Upper lobe of right lung (tissue), 1 donor: Measurements from ENCODE around the gene CCNL2. TPM values are rescaled to one million over a fixed set of nuclear protein-coding genes. Genes with fewer than 3 reads are reported as not detected.
A peak's percentile ranks its signal among the peaks of the same experiment; 100 is the strongest.
"Not testable (repeated sequence)": the region's sequence is repeated elsewhere in the genome, so short reads cannot be mapped to it uniquely, and the experiment has no call there.

Source experiments
- ATAC-seq: fragments of 200-7000 bp; cut with Tn5 transposase; one replicate; pipeline ENCODE4 v1.9.1; 2020; ENCODE audit warnings: mild to moderate bottlenecking, moderate library complexity
- DNase-seq: peaks from one replicate; pipeline ENCODE4 v3.0.0-alpha.2; 2020
- H3K27ac ChIP-seq: fragments of 200-600 bp; one replicate; pipeline ENCODE4 v1.8.0; 2022
- H3K27me3 ChIP-seq: fragments of 200-600 bp; one replicate; pipeline ENCODE4 v1.8.0; 2022; ENCODE audit warnings: mild to moderate bottlenecking
- H3K36me3 ChIP-seq: fragments of 200-600 bp; one replicate; pipeline ENCODE4 v1.8.0; 2022
- H3K4me1 ChIP-seq: fragments of 200-600 bp; one replicate; pipeline ENCODE4 v1.8.0; 2022
- H3K4me3 ChIP-seq: fragments of 200-600 bp; one replicate; pipeline ENCODE4 v1.8.0; 2022; ENCODE audit warnings: mild to moderate bottlenecking
- H3K9me3 ChIP-seq: fragments of 200-600 bp; one replicate; pipeline ENCODE4 v1.8.0; 2022
- intact Hi-C: fragments of 100-400 bp; cut with DNase I; formaldehyde crosslinking; loops from one replicate; pipeline ENCODE4 v1.11.0; 2022
- total RNA-seq: library from RNA; stranded (reverse); fragmentation: NEBNext Ultra II Directional; extraction: Animal tissue kit (Norgen Biotek cat#: 25700); gene quantifications from one replicate; pipeline ENCODE4 v1.2.1, GENCODE V29; 2021
- TF ChIP-seq, protein P1 (sequence below): fragments of 200-600 bp; IDR thresholded peaks from one replicate; pipeline ENCODE4 v1.8.0; 2022; ENCODE audit warnings: antibody characterized with exemption
- donor health status: DM: no; HTN: yes; CAD: no; lungs with severe emphysema.

The CCNL2 gene
- total RNA-seq, 1 donor from 2014 or later = 165 TPM

GRCh38 chr1:1373051-1373814 lies 25.9 kb downstream of the CCNL2 start:
- H3K36me3 ChIP-seq = peaks cover 6% of the 10 kb centered on the region
- H3K9me3 ChIP-seq = no peaks in the 10 kb centered on the region
- H3K4me1 ChIP-seq = peaks cover 28% of the 10 kb centered on the region
- intact Hi-C loops = no loop called here
- TF ChIP-seq, protein P1, sequence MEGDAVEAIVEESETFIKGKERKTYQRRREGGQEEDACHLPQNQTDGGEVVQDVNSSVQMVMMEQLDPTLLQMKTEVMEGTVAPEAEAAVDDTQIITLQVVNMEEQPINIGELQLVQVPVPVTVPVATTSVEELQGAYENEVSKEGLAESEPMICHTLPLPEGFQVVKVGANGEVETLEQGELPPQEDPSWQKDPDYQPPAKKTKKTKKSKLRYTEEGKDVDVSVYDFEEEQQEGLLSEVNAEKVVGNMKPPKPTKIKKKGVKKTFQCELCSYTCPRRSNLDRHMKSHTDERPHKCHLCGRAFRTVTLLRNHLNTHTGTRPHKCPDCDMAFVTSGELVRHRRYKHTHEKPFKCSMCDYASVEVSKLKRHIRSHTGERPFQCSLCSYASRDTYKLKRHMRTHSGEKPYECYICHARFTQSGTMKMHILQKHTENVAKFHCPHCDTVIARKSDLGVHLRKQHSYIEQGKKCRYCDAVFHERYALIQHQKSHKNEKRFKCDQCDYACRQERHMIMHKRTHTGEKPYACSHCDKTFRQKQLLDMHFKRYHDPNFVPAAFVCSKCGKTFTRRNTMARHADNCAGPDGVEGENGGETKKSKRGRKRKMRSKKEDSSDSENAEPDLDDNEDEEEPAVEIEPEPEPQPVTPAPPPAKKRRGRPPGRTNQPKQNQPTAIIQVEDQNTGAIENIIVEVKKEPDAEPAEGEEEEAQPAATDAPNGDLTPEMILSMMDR = no peak
- ATAC-seq = no peak
- no peak overlapping the region for H3K27ac ChIP-seq
- DNase-seq = no peak
- H3K4me3 ChIP-seq = no peak overlapping the region
- H3K27me3 ChIP-seq = no peaks in the 10 kb centered on the region

- H3K27ac ChIP-seq = no peak overlapping the region
- intact Hi-C loops = no loop called here
- no peaks in the 10 kb centered on the region for H3K9me3 ChIP-seq
- H3K4me3 ChIP-seq = no peak overlapping the region
- H3K36me3 ChIP-seq = peaks cover 6% of the 10 kb centered on the region
- peaks cover 28% of the 10 kb centered on the region for H3K4me1 ChIP-seq
- ATAC-seq (peak; percentile 61), DNase-seq (peak; percentile 86)
- TF ChIP-seq, protein P1 = peak; percentile 94
- H3K27me3 ChIP-seq = no peaks in the 10 kb centered on the region
Measured at GRCh38 chr1:1371746-1372711, 27.1 kb downstream of the CCNL2 start.

DNA sequence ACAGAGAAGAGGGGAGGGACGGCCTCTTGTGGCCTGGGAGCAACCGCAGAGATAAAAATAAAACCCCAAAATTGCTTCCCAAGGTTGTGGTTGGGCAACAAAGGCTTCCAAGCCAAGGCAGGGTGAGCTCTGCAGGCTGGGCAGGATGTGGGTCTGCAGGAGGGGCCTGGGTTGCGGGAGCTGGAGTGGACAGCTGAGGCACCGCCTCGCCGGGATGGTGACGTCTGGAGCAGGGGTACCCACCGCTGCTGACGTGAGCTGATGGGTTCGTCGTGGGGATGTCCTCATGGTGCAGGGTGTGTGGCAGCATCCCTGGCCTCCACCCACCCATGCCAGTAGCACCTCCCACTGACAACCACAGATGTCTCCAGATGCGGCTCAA lies 27.8 kb downstream of the CCNL2 start:
- Histone ChIP-seq H3K4me3 (no peak overlapping the region), H3K9me3 (no peaks in the 10 kb centered on the region), H3K27me3 (no peaks in the 10 kb centered on the region), H3K27ac (no peak overlapping the region), H3K36me3 (peaks cover 6% of the 10 kb centered on the region), H3K4me1 (peaks cover 28% of the 10 kb centered on the region)
- no peak for DNase-seq
- TF ChIP-seq, protein P1 = no peak
- intact Hi-C loops = no loop called here
- no peak for ATAC-seq

DNA sequence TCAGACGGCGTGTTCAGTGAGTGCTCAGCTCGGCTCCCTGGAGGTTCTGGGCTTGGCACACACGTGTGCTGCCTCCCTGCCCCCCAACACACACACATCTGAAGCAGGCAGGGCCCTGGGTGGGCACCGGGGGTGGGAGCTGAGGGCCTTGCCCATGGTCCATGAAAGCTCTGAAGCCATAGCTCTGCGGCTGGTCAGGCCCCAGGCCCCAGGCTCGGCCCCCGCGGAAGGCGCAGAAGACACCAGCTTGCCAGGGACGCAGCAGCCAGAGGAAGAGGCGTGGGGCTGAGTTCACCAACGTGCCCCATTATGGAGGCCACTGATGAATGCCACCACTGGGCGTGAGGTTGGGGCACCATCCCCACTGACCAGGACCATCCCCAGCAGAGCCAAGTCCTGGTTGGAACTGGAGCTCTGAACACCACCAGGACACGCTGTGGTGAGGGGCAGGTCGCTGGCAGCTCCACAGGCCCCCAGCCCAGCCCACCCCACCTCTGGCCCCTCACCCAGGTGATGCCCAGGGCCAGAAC lies 28.3 kb downstream of the CCNL2 start:
- no peak for DNase-seq

DNA sequence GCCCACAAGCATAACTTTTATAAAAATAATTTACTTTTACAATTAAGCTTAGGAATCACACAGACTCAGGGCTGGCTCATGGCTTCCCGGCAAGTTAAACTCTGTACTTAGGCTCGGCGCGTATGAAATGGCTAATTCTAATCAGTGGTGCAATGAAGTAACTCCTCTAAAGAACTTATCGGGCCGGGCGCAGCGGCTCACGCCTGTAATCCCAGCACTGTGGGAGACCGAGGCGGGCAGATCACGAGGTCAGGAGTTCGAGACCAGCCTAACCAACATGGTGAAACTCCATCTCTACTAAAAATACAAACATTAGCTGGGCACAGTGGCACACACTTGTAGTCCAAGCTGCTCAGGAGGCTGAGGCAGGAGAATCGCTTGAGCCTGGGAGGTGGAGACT lies 29.0 kb downstream of the CCNL2 start:
- H3K27ac ChIP-seq, H3K4me3 ChIP-seq, ATAC-seq, H3K27me3 ChIP-seq, H3K9me3 ChIP-seq, DNase-seq, intact Hi-C loops, H3K36me3 ChIP-seq: not testable (repeated sequence)
- H3K4me1 ChIP-seq = peaks cover 22% of the 10 kb centered on the region

More for the DNA sequence above, 28.3 kb downstream of the CCNL2 start:
- no peak for ATAC-seq
- Histone ChIP-seq H3K4me3 (no peak overlapping the region), H3K9me3 (no peaks in the 10 kb centered on the region), H3K4me1 (peaks cover 24% of the 10 kb centered on the region), H3K27ac (no peak overlapping the region), H3K27me3 (no peaks in the 10 kb centered on the region), H3K36me3 (peaks cover 6% of the 10 kb centered on the region)
- TF ChIP-seq, protein P1 = no peak
- intact Hi-C loops = no loop called here
